Muscle of leg (tissue), 11 donors: ENCODE results near the gene SGF29. TPM values are rescaled to one million over a fixed set of nuclear protein-coding genes. Genes with fewer than 3 reads are reported as not detected.

Experiments used
- DNase-seq: peaks from one replicate; pipeline ENCODE4 v3.0.0; 2013
- H3K27ac ChIP-seq: one replicate; pipeline ENCODE4 v1.5.1; 2013; ENCODE audit warnings: mild to moderate bottlenecking, low read length, control low read depth
- H3K27me3 ChIP-seq: one replicate; pipeline ENCODE4 v1.6.1; 2013; ENCODE audit warnings: low read length; ENCODE audit not compliant: control insufficient read depth, insufficient read depth
- H3K36me3 ChIP-seq: one replicate; pipeline ENCODE4 v1.6.1; 2013; ENCODE audit warnings: low read length; ENCODE audit not compliant: control insufficient read depth, insufficient read depth
- H3K4me1 ChIP-seq: one replicate; pipeline ENCODE4 v1.6.1; 2013; ENCODE audit warnings: low read length; ENCODE audit not compliant: control insufficient read depth, insufficient read depth
- H3K4me3 ChIP-seq: one replicate; pipeline ENCODE4 v1.5.1; 2013; ENCODE audit warnings: low read length, control low read depth
- H3K9me3 ChIP-seq: replicated peaks from 2 replicates; pipeline ENCODE4 v1.6.1; 2013; ENCODE audit warnings: low read depth, low read length; ENCODE audit not compliant: control insufficient read depth
- WGBS: methylation state at CpG from one replicate; pipeline ENCODE4 v1.1.5; 2013; ENCODE audit warnings: missing lambda C conversion rate; ENCODE audit not compliant: insufficient coverage; 5-methylcytosine and 5-hydroxymethylcytosine counted together
- polyA plus RNA-seq, 8 donors: library from polyadenylated mRNA; unstranded; fragments of 120-200 nt; gene quantifications; one replicate each; pipeline versions ENCODE4 v1.2.1 to v1.2.3, GENCODE V29; 2013; ENCODE audit warnings: inconsistent platforms in 1 of 8, low replicate concordance in 1 of 8; ENCODE audit not compliant: insufficient read length in 8 of 8, insufficient read depth in 1 of 8
- total RNA-seq: library from RNA; stranded (reverse); fragments of 120-200 nt; gene quantifications from one replicate; pipeline ENCODE4 v1.2.4, GENCODE V29; 2013

Gene SGF29
- total and polyA plus RNA-seq, 9 donors = 14.7 to 22.9 (median 17.5) TPM

DNA sequence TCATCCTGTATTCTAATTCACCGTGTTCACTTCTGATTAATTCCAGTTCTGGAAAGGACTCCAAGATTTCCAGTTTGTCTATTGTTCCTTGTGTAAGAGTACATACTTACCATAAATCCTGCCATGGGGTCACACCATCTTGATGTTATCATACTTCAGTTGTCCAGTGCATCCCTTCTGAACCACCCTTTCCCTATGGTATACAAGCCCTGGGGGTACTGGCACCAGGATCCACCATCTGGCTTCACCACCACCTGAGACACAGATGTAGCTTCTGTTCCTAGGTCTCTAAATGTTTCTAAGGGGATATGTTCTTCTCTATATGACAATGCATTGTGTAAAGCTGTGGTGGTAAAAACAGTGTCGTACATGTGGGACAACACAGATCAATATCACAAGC lies 21.2 kb downstream of the SGF29 start:
- peaks cover 19% of the 10 kb centered on the region for H3K4me1 ChIP-seq
- H3K9me3 ChIP-seq = no peaks in the 10 kb centered on the region
- H3K4me3 ChIP-seq = no peak overlapping the region
- no peaks in the 10 kb centered on the region for H3K36me3 ChIP-seq
- H3K27me3 ChIP-seq = no peaks in the 10 kb centered on the region
- H3K27ac ChIP-seq = no peak overlapping the region
- no CpG with 5 or more reads among the region's 2 CpGs for WGBS
- no peak for DNase-seq

DNA sequence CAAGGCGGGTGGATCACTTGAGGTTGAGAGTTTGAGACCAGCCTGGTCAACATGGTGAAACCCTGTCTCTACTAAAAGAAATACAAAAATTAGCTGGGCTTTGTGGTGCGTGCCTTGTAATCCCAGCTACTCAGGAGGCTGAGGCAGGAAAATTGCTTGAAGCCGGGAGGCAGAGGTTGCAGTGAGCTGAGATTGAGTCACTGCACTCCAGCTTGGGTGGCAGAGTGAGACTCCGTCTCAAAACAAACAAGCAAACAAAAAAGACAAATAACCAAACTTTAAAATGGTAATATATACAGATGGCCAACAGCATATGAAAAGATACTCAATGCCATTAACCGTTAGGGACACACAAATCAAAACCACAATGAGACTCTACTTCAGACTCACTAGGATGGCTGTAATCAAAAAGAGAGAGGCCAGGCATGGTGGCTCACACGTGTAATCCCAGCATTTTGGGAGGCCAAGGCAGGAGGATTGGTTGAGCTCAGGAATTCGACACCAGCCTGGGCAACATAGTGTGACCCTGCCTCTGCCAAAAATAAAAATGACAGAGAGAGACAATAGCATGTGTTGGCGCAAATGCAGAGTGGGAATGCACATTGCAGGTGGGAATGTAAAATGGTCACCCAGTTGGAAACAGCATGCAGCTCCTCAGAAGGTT lies 21.9 kb downstream of the SGF29 start:
- Histone ChIP-seq H3K4me3 (no peak overlapping the region), H3K36me3 (no peaks in the 10 kb centered on the region), H3K27ac (no peak overlapping the region), H3K4me1 (peaks cover 19% of the 10 kb centered on the region), H3K9me3 (no peaks in the 10 kb centered on the region), H3K27me3 (no peaks in the 10 kb centered on the region)
- 72% methylated on average over 3 of the region's 8 CpGs for WGBS
- no peak for DNase-seq

DNA sequence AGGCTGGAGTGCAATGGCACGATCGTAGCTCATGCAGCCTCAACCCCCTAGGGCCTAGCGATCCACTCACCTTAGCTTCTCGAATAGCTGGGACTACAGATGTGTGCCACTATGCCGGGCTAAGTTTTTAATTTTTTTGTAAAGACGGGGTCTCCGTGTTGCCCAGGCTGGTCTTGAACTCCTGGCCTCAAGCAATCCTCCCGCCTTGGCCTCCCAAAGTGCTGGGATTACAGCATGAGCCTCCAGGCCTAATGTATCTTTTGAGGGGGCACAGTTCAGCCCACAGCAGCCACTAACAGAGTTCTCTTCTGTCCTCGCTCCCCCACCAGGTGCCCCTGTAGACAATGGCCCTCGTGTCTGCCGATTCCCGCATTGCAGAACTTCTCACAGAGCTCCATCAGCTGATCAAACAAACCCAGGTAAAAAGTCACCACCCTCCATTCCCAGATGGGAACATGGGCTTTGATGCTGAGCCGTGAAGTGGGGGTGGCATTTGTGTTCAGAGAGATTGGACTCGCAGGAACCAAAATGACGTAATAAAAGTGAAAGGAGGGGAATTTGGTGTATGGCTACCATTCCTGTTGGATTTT lies 27.1 kb downstream of the SGF29 start:
- Histone ChIP-seq H3K9me3 (no peaks in the 10 kb centered on the region), H3K27me3 (no peaks in the 10 kb centered on the region), H3K27ac (no peak overlapping the region), H3K36me3 (peaks cover 31% of the 10 kb centered on the region), H3K4me1 (no peaks in the 10 kb centered on the region), H3K4me3 (no peak overlapping the region)
- 95% methylated on average over 13 of the region's 15 CpGs for WGBS
- no peak for DNase-seq

DNA sequence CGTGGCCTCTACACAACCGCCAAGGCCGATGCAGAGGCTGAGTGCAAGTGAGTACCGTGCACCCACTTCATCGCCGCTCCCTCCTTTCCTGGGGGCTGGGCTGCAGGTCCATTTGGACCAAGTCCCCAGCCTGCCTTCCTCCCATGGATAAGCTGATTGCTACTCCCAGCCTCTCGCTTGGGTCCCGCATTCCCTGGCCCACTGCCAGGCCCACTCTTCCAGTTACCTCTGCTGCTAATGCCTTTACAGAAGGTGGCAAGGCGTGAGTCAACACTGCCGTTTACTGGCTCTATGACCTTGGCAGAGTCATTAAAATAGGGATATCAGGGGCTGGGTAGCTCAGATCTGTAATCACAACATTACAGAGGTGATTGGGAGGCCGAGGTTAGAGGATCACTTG lies 32.0 kb downstream of the SGF29 start:
- H3K4me1 ChIP-seq = no peaks in the 10 kb centered on the region
- no peak overlapping the region for H3K4me3 ChIP-seq
- peaks cover 65% of the 10 kb centered on the region for H3K36me3 ChIP-seq
- H3K27ac ChIP-seq = no peak overlapping the region
- DNase-seq = no peak
- WGBS = 86% methylated on average over 9 of the region's 11 CpGs
- no peaks in the 10 kb centered on the region for H3K27me3 ChIP-seq
- H3K9me3 ChIP-seq = no peaks in the 10 kb centered on the region

DNA sequence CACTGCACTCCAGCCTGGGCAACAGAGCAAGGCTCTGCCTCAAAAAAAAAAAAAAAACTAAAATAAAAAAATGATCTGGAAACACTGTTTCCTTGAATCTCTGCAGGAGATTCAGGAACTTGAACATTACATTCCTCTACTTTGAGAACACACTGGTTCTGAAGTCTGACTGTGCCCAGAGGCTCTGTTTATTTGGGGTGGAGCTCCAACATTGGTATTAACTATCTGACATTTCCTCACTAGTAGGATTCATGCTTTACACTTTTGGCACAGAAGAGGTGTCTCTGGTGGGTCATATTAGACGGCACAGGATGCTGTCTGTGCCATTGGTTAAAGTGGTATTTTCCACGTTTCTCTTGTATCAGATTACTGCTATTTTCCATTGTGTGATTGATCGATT lies 32.7 kb downstream of the SGF29 start:
- no peak overlapping the region for H3K4me3 ChIP-seq
- H3K36me3 ChIP-seq = peaks cover 63% of the 10 kb centered on the region
- no peak for DNase-seq
- H3K4me1 ChIP-seq = no peaks in the 10 kb centered on the region
- H3K27ac ChIP-seq = no peak overlapping the region
- H3K27me3 ChIP-seq = no peaks in the 10 kb centered on the region
- no peaks in the 10 kb centered on the region for H3K9me3 ChIP-seq
- WGBS = 77% methylated on average over 3 of the region's 3 CpGs

DNA sequence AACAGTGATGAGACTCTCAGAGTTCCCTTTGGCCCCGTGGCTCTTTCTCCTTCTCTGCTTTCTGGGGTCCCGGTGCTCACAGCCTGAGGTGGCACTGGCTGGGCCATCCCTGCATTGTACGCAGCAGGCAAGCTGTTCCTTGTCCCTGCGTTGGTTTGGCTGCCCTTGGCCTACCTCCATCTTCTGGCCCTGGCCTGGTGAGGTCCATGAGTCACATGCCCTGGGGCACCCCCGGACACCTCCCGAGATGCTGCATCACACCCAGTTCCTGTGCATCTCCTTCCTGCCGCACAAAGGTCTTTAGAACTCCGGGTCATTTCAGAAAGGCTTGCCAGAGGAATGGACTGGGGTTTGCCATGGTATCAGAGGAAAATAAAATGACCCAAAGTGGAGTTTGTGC lies 33.7 kb downstream of the SGF29 start:
- Histone ChIP-seq H3K4me1 (no peaks in the 10 kb centered on the region), H3K36me3 (peaks cover 58% of the 10 kb centered on the region), H3K27ac (no peak overlapping the region), H3K9me3 (no peaks in the 10 kb centered on the region), H3K27me3 (no peaks in the 10 kb centered on the region), H3K4me3 (no peak overlapping the region)
- DNase-seq = no peak
- WGBS = 96% methylated on average over 7 of the region's 8 CpGs

DNA sequence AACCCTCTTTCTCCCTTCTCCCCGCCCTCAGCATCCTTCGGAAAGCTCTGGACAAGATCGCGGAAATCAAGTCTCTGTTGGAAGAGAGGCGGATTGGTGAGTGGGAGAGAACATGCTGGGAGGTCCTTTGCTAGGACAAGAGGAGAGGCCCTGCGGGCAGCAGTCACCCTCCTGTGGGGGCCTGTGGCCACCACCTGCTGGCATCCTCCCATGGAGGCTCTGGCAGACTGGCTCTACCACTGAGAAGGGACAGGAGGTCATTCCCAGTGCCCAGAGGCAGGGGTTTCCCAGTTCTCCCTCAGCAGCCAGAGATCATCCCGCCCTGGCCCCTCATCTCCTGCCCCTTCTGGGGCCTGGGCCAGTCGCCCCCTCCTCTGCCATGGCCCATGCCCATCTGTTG lies 35.3 kb downstream of the SGF29 start:
- Histone ChIP-seq H3K9me3 (no peaks in the 10 kb centered on the region), H3K4me1 (no peaks in the 10 kb centered on the region), H3K27me3 (no peaks in the 10 kb centered on the region), H3K4me3 (no peak overlapping the region), H3K36me3 (peaks cover 56% of the 10 kb centered on the region), H3K27ac (no peak overlapping the region)
- no peak for DNase-seq
- WGBS = 95% methylated on average over 6 of the region's 8 CpGs

DNA sequence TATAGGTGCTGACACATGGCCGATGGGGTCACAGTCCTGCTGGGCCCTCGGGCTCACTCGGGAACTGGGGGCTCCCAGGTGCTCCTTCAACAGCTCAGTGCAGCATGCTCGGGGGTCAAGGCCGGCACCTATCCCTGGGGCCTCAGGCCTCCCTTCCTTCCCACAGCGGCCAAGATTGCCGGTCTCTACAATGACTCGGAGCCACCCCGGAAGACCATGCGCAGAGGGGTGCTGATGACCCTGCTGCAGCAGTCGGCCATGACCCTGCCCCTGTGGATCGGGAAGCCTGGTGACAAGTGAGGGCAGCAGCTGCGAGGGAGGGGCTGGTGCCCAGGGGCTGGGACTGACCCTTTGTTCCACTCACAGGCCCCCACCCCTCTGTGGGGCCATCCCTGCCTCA lies 36.2 kb downstream of the SGF29 start:
- Histone ChIP-seq H3K27ac (no peak overlapping the region), H3K4me3 (no peak overlapping the region), H3K4me1 (no peaks in the 10 kb centered on the region), H3K27me3 (no peaks in the 10 kb centered on the region), H3K9me3 (no peaks in the 10 kb centered on the region), H3K36me3 (peaks cover 53% of the 10 kb centered on the region)
- WGBS = 93% methylated on average over 13 of the region's 13 CpGs
- DNase-seq = no peak

DNA sequence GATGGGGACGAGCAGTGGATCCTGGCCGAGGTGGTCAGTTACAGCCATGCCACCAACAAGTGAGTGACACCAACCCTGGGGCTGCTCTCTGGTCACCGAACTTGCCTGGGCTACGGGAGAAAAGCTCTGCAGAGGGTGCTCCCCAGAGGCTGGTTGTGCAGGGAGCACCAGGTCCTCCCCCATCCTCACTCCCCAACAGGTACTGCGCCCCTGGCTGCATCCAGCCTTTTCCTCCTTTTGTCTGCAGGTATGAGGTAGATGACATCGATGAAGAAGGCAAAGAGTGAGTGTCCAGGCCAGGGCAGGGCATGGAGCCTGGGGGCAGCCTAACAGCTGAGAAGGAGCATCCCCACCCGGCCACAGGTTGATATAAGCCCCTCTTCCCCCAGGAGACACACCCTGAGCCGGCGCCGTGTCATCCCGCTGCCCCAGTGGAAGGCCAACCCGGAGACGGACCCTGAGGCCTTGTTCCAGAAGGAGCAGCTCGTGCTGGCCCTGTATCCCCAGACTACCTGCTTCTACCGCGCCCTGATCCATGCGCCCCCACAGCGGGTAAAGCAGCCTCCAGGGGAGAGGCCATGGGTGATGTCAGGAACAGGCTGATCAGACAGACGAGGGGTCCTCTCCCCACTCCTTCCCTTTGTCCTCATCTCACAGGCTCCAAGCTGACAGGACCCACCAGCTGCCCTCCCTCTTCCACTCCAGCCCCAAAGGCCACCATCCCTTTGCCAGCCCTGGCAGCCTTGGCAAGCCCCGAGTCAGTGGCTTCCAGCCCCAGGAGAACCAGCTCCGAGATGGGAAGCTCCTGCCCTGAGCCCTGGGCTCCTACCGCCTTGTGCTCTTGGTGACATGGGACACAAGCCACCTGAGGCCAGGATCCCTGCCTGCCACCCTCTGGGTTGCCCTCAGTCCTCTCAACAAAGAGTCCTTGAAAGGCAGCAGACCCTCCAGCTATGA lies 36.9 kb downstream of the SGF29 start:
- no peak overlapping the region for H3K27ac ChIP-seq
- no peaks in the 10 kb centered on the region for H3K27me3 ChIP-seq
- H3K9me3 ChIP-seq = no peaks in the 10 kb centered on the region
- H3K4me3 ChIP-seq = no peak overlapping the region
- H3K4me1 ChIP-seq = no peaks in the 10 kb centered on the region
- WGBS = 93% methylated on average over 17 of the region's 22 CpGs
- peaks cover 47% of the 10 kb centered on the region for H3K36me3 ChIP-seq
- no peak for DNase-seq

DNA sequence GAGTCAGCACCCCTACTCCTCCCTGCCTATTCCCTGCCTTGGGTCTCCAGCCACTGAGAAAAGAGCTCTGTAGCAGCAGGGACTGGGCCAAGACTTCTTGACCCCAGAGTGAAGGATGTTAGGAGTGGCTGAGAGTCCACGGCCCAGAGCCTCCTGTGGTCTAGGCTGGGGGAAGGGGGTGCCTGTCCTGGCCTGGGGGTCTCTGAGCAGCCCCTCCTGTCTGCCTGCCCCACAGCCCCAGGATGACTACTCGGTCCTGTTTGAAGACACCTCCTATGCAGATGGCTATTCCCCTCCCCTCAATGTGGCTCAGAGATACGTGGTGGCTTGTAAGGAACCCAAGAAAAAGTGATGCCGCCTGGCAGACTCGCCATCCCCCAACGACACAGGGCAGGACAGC lies 37.6 kb downstream of the SGF29 start:
- Histone ChIP-seq H3K27ac (no peak overlapping the region), H3K9me3 (no peaks in the 10 kb centered on the region), H3K27me3 (no peaks in the 10 kb centered on the region), H3K36me3 (peaks cover 43% of the 10 kb centered on the region), H3K4me1 (peaks cover 2% of the 10 kb centered on the region), H3K4me3 (no peak overlapping the region)
- DNase-seq = no peak
- WGBS = 65% methylated on average over 2 of the region's 6 CpGs
